Subcutaneous adipose tissue (tissue), 4 donors: ENCODE measurements around the gene MAP2K6. TPM values are rescaled to one million over a fixed set of nuclear protein-coding genes. Genes with fewer than 3 reads are reported as not detected.

ENCODE experiments used
- CTCF ChIP-seq: fragments of 450-650 bp; IDR thresholded peaks from one replicate; pipeline ENCODE4 v1.5.1; 2016; ENCODE audit warnings: low read depth, mild to moderate bottlenecking, control low read depth, antibody characterized with exemption, moderate library complexity
- total RNA-seq, 4 donors: library from RNA; depleted of rRNA; stranded (reverse); fragments of >200 nt; gene quantifications; one replicate each; pipeline ENCODE4 v1.1.0, GENCODE V29; 2016

Gene MAP2K6
- total RNA-seq, 4 donors from 2014 or later = 6.0 to 13.7 (median 9.5) TPM

GRCh38 chr17:69485251-69485661 lies 70.8 kb downstream of the MAP2K6 start:
- no peak for TF ChIP-seq CTCF

GRCh38 chr17:69485901-69486643 lies 71.6 kb downstream of the MAP2K6 start:
- no peak for TF ChIP-seq CTCF

GRCh38 chr17:69486779-69487637 lies 72.5 kb downstream of the MAP2K6 start:
- no peak for TF ChIP-seq CTCF

- TF ChIP-seq CTCF = no peak
These were observed 74.8 kb downstream of the MAP2K6 start for GRCh38 chr17:69489313-69489712.

- no peak for TF ChIP-seq CTCF
These were observed 78.0 kb downstream of the MAP2K6 start for GRCh38 chr17:69492410-69493071.

- no peak for TF ChIP-seq CTCF
These were observed 81.3 kb downstream of the MAP2K6 start for GRCh38 chr17:69495787-69496186.

- TF ChIP-seq CTCF = no peak
These were observed 82.7 kb downstream of the MAP2K6 start for GRCh38 chr17:69497161-69497560.
